CD4-positive, alpha-beta T cell treated with Interferon gamma for 1 hour (primary cell): ENCODE data around the gene TEK.

ENCODE experiments used
- DNase-seq: peaks from one replicate; pipeline ENCODE4 v3.0.0-alpha.2; 2020

TEK gene

GRCh38 chr9:27125030-27125429 lies 16.0 kb downstream of the TEK start:
- no peak for DNase-seq

DNA sequence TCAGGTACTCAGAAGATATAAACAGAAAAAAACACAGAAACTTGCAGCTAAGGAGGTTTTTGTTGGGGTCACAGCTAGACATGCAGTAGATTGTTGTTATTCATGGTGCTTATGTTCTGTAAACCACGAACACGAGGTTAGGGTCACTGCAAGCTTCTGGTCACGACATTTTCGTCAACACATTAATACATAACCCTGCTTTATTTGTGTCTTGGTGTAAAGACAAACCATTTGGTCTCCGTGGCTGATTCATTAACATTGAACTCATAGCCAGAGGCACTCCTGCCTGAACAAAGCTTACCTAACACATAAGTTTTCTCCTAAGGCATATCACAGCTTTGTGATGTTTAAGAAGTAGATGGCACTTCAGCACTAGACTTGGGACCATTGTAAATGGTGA lies 16.9 kb downstream of the TEK start:
- DNase-seq = no peak

GRCh38 chr9:27126670-27127069 lies 17.6 kb downstream of the TEK start:
- no peak for DNase-seq

- no peak for DNase-seq
Observed at GRCh38 chr9:27129221-27129620, 20.2 kb downstream of the TEK start.

GRCh38 chr9:27131731-27132130 lies 22.7 kb downstream of the TEK start:
- DNase-seq = no peak

GRCh38 chr9:27133817-27134216 lies 24.8 kb downstream of the TEK start:
- DNase-seq = no peak

DNA sequence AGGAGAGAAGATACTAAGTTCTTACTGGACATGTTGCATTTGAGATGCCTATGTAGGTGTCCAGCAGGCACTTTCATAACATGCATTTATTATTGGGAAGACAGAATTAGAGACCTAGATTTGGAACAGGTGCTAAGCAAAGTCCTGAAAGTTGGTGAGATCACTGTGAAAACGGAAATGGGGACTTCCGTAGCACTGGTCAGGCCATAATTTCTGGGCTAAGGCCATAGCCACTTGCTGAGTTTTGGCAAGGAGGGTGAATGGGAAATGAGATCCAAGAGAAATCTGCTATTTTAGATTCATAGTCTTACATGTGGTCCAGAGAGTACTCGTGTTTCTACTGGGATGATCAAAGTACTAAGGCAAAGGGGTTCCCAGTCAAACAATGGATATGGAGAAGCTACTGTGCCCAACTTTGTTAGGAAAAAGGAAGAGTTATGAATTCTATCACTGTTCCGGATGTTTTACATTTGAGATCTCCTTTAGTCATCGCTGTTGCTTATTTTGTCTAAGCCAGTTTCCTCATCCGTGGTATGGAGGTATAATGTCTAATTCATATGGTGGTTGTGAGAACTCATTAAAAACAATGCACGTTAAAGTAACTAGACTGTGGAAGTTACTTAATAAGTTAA lies 33.4 kb downstream of the TEK start:
- no peak for DNase-seq

DNA sequence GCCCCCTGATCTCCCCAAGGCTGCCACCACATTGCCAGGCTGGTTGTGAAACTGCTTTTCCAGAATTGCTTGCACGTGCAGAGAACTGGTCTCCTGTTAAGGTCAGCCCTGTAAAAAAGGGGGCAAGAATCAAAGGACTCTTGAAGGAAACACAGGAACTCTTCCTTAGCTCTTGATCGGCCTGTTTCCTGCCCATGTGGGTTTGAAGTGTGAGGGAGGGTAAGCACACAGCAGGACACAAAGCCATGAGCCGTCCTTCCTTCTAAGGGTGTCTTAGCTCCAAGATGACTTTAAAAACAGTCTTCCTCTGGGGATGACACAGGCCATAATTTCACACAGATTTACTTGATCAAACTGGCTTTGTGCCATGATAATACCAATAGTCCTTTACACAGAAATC lies 36.1 kb downstream of the TEK start:
- DNase-seq = no peak

DNA sequence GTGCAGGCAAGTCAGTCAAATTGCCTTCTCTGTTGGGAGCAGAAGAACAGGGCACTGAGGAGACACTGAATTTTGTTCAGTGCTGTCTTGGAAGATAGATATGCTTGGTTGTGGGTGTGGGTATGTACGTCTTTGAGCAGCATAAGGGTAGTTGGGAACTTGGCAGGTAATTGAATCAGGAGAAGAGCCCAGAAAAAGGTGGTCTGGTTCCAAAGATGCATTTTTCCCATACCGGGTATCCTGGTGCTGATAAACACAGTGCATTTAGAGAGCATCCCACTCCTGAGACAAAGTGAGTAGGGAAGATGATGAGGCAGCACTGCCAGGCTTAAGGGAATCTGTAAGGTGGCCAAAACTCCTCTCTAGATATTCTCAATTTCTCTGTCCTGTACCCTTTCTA lies 40.6 kb downstream of the TEK start:
- no peak for DNase-seq

DNA sequence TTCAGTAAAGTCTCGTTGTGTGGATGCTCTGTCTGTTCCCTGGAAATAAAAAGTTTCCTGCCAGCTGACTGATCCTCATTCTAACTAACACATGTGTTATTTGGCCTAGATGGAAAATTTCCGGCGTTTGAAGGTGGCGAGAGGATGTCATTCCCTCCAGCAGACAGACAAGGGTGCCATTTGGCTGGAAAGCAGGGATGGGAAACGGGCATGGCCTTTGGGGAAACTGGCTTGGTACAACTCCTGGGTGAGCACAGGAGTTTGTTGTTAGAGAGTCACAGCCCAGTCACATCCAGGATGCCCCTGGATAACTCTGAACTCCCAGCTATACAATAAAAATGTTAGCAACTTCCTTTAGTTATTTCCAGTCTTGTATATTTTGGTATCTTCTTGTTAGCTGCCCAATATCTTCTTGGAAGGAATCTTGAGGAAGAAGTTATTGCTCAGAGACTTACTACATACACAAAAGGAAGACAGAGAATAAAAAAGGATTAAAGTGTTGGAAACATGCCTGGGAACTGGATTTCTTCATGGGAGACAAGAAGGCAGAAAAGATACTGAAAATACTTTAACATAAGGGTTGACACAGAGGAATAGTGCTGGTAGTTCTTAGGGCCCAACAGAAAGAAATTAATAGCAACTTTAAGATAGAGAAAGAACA lies 41.9 kb downstream of the TEK start:
- DNase-seq = no peak

DNA sequence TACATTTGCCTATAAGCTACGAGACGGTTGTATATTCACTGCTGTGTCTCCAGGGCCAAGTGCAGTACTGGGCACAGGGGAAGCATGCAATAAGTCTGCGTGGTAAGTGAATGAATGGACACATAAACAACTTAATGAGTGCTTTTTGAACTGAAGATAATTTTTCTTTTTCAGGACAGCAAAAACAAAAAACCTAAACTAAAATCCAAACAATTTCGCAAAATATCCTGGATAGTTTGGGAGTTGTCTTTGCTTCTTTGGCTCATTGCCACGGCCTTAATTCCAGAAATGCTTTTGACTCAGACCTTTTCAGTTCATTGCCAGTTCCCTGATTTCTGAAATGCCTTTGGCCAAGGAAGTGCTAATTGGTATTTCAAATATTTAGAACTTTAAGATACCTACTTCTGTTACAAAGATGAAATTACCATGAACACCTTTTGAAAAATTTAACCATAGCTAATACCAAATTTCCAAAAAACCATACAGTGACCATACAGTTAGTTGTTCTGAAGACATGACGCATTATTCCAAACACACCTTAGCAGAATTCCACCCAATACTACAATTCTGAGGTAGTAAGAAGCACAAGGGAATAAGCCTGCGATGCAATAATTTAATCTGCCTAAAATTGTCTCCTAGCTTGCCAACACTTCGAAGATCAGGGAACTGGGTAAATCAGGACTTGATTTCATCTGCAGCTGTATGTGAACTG lies 42.8 kb downstream of the TEK start:
- DNase-seq = no peak

- DNase-seq = no peak
Observed at GRCh38 chr9:27152405-27152718, 43.3 kb downstream of the TEK start.

DNA sequence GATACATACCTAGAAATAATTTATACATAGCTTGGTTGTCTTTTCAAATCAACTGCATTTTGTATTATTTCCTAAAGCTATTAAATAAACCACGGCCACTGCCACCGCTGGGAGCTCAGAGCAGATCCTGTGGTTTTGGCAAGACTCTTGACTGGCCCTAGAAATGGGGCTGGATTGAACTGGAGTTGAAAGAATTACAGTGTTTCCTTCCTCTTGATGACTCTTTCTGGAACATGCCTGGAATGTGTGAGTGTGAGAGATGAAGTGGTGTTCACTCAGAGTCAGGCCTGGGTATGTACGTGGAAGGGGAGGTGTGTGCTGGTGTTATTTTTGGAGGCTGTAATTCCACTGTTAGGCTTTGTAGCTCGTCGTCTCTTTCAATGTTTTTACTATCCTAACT lies 45.9 kb downstream of the TEK start:
- DNase-seq = no peak

DNA sequence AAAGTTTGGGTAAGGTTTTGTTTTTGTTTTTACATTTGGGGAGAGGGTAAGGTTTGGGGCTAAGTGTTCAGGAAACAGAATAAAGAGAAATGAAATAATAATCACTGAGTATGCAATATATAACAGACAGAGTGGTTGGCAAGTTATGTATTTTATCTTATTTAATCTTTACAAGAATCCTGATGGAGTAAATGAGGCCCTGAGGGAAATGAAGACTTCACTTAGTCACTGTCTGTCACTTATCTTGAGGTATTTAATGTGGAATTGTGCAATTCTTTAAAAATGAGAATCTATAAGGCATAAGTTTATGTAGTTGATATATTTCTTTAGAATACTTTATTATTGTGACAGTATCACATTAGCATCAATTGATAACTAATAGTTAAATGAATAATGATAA lies 48.1 kb downstream of the TEK start:
- no peak for DNase-seq

DNA sequence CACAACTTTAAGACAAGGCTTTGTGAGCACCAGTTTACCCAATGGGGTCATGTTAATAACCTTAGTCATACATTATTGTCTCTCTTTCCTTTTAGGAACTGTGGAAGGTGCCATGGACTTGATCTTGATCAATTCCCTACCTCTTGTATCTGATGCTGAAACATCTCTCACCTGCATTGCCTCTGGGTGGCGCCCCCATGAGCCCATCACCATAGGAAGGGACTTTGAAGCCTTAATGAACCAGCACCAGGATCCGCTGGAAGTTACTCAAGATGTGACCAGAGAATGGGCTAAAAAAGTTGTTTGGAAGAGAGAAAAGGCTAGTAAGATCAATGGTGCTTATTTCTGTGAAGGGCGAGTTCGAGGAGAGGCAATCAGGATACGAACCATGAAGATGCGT lies 48.7 kb downstream of the TEK start:
- no peak for DNase-seq

- DNase-seq = no peak
Observed at GRCh38 chr9:27160636-27161035, 51.6 kb downstream of the TEK start.

GRCh38 chr9:27162045-27162444 lies 53.0 kb downstream of the TEK start:
- no peak for DNase-seq

GRCh38 chr9:27165068-27165467 lies 56.0 kb downstream of the TEK start:
- DNase-seq = no peak

GRCh38 chr9:27165670-27166069 lies 56.6 kb downstream of the TEK start:
- DNase-seq = no peak

DNA sequence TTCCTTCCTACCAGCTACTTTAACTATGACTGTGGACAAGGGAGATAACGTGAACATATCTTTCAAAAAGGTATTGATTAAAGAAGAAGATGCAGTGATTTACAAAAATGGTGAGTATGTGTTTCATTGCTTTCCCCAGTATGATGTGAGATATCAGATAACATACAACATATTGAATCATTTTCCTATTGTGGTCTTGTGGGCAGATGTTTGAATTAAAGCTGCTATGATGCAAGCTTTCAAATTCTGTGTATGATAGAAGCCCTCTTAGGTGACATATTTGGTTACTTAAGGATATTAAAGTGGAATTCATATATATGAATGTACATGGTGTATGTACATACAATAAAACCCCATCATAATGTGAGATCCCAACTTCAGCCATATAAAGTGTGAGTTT lies 59.5 kb downstream of the TEK start:
- DNase-seq = no peak

DNA sequence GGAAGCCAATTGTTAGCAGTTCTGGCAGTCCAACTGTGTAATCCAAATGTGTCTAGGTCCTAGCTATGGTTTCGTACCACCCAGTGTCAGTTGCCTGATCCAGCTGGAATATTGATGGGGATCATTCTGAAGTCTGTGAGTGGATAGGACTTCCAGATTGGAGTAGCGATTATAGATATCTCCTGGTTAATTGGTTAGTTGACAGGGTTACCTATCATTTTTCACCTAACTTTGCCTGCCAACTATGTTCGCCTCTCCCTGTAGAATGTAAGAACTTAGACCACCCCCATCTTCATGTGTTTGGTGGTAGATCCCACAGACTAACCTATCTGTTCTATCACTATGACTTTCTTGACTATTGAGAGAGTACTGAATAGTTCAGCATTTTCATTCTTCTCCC lies 59.9 kb downstream of the TEK start:
- DNase-seq = no peak

DNA sequence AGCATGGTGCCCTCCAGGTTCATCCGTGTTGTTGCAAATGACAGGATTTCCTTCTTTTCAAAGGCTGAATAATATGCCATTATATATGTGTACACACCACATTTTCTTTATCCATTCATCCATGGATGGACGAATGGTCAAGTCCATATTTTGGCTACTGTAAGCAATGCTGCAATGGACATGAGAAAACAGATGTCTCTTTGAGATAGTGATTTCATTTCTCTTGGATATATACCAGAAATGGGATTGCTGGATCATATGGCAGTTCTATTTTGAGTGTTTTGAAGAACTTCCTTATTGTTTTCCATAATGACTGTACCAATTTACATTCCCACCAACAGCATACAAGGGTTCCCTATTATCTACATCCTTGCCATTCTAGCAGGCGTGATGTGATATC lies 67.9 kb downstream of the TEK start:
- no peak for DNase-seq

DNA sequence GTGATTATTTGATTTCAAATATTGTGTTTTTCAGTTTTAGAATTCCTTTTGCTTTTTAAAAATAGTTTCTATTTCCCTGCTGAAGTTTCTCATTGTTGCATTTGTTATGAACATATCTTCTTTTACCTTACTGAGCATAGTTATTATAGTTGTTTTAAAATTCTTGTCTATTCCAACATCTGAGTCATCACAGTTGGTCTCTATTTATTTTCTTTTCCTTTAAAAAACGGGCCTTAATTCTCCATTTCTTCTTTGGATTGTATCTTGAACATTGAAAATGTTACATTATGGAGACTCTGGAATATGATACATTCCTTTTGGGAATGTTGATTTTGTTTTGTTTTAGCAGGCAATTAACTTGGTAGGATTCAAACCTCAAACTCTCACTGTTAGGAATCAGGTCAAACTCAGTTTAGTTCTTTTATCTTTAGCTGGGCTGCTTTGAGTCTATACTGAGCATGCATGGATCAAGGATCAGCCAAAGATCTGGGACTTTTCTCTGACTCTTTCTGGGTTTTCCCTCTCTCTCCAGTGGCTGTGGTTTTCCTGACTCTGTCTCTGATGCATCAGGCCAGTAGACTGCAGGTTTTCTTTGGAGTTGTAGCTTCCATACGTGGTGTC lies 70.3 kb downstream of the TEK start:
- DNase-seq = no peak

DNA sequence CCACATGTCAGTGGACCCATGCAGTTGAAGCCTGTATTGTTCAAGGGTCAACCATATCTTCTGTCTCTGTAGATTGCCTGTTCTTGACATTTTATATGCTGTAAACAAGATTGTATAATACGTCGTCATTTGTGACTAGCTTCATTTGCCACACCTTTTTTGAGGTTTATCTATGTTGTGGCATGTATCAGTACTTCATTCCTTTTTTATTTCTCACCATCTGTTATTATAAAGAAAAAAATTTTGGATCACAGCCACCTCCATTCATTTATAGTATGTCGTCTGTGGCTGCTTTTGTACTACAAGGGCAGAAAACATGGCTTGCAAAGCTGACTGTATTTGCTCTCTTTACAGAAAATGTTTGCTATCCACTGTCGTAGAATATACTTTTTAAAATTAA lies 72.4 kb downstream of the TEK start:
- no peak for DNase-seq
